OCI-LY7 (cell line): ENCODE measurements around the gene TBATA.

Source experiments
- EZH2phosphoT487 ChIP-seq: fragments of 200-600 bp; sonication (generic); IDR thresholded peaks from 2 replicates; pipeline ENCODE4 v1.6.1; 2018; ENCODE audit warnings: low read depth, borderline replicate concordance, mild to moderate bottlenecking, mixed run types, antibody characterized with exemption, low read length, moderate library complexity, mixed read lengths
- TF ChIP-seq, protein P1 (sequence below): fragments of 200-600 bp; sonication (generic); conservative IDR thresholded peaks from 2 replicates; pipeline ENCODE4 v1.5.1; 2014; ENCODE audit warnings: mild to moderate bottlenecking, antibody characterized with exemption, low read length, moderate library complexity, mixed read lengths

DNA sequence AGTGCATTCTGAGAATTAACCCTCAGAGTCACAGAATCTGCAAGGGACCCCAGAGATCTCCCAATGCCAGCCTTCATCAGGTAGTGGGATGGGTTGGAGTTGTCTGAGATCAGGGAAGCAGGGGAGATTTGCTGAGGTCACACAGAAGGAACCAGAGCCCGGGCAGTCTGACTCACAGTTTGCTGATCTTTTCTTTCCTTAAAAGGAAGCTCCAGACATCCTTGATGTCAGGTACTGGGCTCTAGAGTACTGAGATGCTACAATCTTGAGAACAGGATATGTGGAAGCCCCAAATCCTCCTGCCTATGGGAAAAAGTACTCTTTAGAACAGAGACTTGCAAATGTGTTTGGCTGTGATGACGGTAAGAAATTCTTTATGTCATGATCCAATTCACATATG lies 706 bp downstream of the TBATA start:
- TF ChIP-seq, protein P1, sequence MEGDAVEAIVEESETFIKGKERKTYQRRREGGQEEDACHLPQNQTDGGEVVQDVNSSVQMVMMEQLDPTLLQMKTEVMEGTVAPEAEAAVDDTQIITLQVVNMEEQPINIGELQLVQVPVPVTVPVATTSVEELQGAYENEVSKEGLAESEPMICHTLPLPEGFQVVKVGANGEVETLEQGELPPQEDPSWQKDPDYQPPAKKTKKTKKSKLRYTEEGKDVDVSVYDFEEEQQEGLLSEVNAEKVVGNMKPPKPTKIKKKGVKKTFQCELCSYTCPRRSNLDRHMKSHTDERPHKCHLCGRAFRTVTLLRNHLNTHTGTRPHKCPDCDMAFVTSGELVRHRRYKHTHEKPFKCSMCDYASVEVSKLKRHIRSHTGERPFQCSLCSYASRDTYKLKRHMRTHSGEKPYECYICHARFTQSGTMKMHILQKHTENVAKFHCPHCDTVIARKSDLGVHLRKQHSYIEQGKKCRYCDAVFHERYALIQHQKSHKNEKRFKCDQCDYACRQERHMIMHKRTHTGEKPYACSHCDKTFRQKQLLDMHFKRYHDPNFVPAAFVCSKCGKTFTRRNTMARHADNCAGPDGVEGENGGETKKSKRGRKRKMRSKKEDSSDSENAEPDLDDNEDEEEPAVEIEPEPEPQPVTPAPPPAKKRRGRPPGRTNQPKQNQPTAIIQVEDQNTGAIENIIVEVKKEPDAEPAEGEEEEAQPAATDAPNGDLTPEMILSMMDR, result no peak
- no peak for TF ChIP-seq EZH2phosphoT487
